Panc1 (cell line): Measurements from ENCODE around the gene TLDC2.
"Not testable (repeated sequence)": the region's sequence is repeated elsewhere in the genome, so short reads cannot be mapped to it uniquely, and the experiment has no call there.

Source experiments
- CTCF ChIP-seq: fragments of 450-650 bp; IDR thresholded peaks from 2 replicates; pipeline ENCODE4 v1.5.1; 2017; ENCODE audit warnings: mild to moderate bottlenecking
- POLR2AphosphoS5 ChIP-seq: IDR thresholded peaks from 2 replicates; pipeline ENCODE4 v1.6.1; 2012; ENCODE audit warnings: mild to moderate bottlenecking, low read depth, low read length, moderate library complexity
- REST ChIP-seq, 2 experiments: IDR thresholded peaks; 2 replicates each; pipeline ENCODE4 v1.6.1; 2011 to 2012; ENCODE audit warnings: low read depth in 2 of 2, control low read depth in 1 of 2, low read length in 1 of 2, mild to moderate bottlenecking in 1 of 2, moderate library complexity in 1 of 2; ENCODE audit not compliant: insufficient read depth in 1 of 2
- SIN3A ChIP-seq: IDR thresholded peaks from 2 replicates; pipeline ENCODE4 v1.6.1; 2012; ENCODE audit warnings: low read depth, mild to moderate bottlenecking, low read length, moderate library complexity, borderline replicate concordance; ENCODE audit not compliant: insufficient read depth

DNA sequence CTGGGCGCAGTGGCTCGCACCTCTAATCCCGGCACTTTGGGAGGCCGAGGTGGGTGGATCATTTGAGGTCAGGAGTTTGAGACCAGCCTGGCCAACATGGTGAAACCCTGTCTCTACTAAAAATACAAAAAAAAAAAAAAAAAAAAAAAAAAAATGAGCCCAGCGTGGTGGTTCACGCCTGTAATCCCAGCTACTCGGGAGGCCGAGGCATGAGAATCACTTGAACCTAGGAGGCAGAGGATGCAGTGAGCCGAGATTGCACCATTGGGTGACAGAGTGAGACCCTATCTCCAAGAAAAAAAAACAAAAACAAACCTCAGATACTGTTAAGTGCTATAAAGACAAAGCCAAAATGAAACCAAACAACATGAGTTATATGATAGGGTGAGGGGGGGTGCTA lies 34.9 kb upstream of the TLDC2 start:
- TF ChIP-seq CTCF; SIN3A; POLR2AphosphoS5; REST (IDR thresholded peaks at IDR 0.05; ENCODE audit: insufficient read depth in 1 of 2, low read depth in 2 of 2, low read length in 1 of 2): not testable (repeated sequence)
